Stimulated activated CD4-positive, alpha-beta T cell treated with anti-CD3 and anti-CD28 coated beads, Interleukin-12 subunit alpha, Interleukin-12 subunit beta, amount 100 ng/mL, for 24 hours (primary cell): ENCODE data around the gene PIK3R2.
"Not testable (repeated sequence)": the region's sequence is repeated elsewhere in the genome, so short reads cannot be mapped to it uniquely, and the experiment has no call there.

Experiments used
- DNase-seq, 2 experiments: peaks; one replicate each; pipeline ENCODE4 v3.0.0-alpha.2; 2020; ENCODE audit warnings: low read depth in 2 of 2

The PIK3R2 gene

DNA sequence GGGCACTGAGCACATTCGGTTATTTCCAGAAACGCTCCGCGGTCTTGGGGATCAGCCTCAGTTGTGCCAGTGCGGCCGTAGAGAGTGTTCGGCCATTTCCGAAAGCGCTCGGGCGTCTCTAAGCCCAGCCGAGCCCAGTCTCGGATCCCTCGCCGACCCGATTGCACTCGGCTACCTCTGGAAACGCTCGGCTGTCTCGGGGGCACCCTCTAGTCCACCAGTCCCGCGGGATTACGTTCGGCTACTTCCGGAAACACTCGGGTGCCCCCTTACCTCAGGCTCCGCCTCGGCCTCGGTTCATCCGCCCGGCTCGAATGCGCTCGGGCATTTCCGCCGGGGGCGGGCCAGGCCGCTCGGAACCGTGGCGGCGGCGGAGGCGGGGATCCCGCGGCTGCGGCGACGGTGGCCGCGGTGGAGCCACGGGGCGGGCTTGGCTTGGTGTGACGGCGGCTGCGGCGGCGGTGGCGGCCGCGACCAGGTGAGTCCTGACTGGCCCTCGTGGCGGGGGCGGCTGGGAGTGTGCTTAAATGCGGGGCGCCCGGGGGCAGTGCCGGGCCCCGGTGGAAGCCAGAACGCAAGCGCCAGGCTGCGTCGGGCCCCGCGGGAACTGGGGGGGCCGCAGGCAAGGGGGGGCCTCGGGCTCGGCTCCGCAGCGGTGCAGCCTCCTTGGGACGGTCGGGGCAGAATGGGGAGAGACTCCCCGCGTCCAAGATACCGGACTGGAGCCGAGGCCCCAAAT lies at the start of gene PIK3R2:
Gene PIK3R2, plus strand, starts transcription at position 347 of the 739 bp plus-strand sequence. CDS start 2,717 bp downstream, outside the sequence.
- DNase-seq, result peak; percentile 99 to 100

DNA sequence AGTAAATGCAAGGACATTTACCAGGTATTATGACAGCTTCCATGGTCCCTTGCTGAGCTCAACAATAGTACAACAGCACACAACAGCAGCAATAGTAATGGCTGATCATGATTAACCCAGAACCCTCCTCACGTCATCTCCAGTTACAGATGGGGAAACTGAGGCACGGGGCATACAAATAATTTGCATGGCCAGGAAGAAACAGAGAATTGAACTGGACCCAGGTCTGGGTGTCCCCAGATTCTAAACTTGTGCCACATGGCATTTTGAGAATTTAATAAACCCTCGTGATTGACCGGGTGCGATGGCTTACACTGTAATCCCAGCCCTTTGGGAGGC lies 48.2 kb upstream of the PIK3R2 start:
- no peak for DNase-seq

DNA sequence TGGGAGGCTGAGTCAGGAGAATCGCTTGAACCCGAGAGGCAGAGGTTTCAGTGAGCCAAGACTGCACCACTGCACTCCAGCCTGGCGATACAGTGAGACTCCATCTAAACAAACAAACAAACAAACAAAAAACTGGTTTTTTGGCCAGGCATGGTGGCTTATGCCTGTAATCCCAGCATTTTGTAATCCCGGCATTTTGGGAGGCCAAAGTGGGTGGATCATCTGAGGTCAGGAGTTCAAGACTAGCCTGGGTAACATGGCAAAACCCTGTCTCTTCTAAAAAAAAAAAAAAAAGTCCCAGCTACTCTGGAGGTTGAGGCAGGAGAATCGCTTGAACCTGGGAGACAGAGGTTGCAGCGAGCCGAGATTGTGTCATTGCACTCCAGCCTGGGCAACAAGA lies 47.7 kb upstream of the PIK3R2 start:
- DNase-seq, result not testable (repeated sequence)

DNA sequence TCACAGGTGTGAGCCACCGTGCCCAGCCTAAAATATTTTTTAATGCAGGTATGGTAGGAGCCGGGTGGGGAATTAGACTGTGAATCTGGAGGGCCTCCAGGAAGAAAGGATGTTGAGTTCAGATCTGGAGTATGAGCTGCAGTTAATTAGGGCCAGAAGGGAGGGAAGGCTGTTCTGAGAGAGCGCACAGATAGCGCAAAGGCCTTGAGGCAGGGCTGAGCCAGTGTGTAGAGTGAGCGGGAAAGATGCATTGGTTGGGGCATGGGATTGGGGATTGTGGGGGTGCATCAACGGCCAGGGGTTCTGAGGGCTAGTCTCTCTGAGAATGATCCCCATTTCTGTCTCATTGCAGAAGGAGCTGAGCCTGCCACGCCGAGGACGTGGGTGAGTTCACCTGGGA lies 45.7 kb upstream of the PIK3R2 start:
- DNase-seq, result no peak

DNA sequence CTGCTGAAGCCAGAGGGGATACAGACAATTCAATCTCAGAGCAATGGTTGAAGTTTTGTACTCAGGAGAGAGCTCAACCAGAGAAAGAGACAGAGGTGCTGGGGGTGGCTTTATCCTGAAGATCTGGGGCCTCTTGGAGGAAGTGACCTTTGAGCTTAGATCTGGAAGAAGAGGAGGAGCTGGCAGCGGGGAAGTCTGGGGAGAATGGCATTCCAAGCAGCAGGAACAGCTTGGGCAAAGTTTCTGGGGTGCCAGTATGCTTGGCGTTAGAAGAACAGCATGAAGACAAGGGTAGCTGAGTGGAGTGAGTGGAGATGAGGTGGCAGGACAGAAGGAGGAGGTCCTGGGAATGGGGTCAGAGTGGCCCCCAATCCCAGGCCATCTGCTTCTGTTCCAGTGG lies 44.1 kb upstream of the PIK3R2 start:
- DNase-seq, result no peak

DNA sequence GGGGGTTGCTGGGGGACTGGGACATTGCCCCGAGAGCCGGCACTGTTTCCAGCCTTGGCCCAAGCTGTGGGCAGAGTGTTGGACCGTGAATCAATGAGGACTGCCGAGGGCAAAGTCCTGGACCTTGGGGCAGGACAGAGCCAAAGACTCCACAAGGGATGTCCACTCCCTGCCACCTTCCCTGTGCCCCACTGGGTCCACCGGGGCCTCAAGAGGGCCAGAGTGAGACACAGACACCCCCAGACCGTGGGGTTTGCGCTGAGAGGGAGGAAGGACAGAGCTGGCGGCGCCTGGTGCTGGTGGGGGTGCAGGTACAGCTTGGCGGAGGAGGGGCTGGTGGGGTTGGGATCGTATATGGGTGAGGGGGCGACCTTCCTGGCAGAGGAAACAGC lies 43.6 kb upstream of the PIK3R2 start:
- no peak for DNase-seq

DNA sequence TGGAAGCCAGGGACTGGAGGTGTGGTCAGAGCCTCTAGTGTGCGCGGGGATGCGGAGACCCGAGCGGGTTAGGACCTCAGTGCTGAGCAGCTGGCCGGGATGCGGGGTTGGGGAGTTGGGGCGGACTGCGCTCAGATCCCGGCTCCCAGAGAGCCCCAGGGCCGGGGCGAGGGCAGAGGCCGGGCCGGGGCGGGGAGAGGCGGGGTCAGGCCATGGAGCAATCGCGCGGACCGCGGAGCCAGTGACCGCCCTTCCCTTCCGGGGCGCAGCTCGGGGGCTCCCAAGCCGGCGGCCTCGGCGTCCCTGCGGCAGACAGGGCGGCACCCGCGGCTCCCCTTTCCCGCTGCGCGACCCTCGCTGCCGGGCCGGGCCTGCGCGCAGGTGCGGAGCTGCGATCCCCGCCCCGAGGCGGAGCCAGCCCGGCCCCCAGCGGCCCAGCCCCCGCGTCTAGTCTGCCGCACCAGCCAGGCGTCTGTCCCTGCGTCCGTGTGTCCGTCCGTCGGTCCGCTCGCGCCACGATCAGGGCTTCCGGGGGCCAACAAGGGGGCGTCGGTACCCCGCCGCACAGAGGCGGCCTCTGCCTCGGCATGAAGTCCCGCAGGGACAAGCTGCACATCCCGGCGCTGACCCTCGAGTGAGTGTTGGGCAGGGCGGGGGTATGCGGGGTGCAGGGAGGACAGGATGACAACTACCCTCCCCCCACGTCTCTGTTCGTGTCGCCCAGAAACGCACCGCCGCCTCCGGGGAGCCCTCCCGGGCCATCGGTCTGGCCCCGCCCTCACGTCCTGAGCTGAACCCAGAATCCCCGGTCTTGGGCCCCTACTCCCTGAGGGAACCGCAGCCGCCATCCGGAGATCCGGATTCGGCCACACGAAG lies 43.0 kb upstream of the PIK3R2 start:
- DNase-seq, result peak in 1 of 2 experiments; percentile 48

DNA sequence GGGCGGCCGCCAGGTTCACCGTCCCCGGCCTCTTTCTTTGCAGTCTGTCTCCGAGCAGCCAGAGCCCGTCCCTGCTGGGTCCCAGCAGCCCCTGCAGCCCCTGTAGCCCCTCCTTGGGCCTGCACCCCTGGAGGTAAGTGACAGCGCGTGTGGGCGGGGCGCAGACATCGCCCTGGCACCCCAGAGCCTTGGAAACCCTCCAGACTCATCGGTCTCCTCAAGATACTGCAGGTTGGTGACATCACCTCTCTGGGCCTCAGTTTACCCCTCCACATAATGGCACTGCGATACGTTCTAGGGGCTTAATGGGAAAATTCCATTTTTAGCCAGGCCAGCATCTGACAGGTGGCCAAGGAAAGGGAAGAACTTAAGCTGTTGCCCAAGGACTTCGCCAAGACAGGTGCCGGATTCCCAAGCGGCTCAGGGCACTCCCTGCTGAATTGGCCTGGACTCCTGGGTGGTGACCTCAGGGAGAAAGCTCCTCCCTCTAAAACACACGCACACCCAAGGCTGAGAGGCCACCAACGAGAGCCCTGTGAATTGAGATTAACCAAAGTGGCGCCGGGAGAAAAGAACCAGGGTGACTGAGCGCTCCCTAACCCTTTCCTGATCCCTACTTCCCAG lies 42.2 kb upstream of the PIK3R2 start:
- DNase-seq, result no peak

DNA sequence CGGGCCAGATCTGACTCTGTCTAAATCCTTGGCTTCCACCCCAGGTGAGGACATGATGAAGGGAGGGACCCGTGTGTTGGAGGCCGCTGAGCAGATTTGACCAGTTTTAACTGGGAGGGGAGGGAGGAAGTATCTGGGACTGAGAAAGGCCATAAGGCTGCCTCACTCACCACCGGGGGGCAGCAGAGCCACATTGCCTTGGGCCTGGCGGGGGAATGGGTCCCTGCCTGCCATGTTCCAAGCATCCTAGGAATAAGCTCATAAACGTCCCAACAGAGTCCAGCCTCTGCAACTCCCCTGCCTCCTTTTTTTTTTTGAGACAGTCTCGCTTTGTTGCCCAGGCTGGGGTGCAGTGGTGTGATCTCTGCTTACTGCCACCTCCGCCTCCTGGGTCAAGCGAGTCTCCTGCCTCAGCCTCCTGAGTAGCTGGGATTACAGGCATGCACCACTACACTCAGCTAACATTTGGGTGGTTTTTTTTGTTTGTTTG lies 39.9 kb upstream of the PIK3R2 start:
- DNase-seq, result peak; percentile 49 to 83

DNA sequence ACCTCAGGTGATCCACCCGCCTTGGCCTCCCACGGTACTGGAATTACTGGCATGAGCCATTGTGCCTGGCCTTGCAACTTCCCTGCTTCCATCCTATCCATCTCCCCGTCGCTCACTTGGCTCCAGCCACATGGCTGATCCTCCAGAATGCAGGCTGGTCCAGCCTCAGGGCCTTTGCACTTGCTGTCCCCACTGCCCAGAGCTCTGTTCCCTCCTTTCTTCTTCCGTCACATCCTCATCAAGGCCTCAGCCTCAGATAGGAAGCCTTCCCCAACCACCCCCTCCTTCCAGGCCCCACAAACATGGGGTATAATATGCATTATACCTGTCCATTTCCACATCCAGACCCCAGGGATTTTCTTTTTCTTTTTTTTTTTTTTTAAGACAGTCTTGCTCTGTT lies 39.1 kb upstream of the PIK3R2 start:
- no peak for DNase-seq

DNA sequence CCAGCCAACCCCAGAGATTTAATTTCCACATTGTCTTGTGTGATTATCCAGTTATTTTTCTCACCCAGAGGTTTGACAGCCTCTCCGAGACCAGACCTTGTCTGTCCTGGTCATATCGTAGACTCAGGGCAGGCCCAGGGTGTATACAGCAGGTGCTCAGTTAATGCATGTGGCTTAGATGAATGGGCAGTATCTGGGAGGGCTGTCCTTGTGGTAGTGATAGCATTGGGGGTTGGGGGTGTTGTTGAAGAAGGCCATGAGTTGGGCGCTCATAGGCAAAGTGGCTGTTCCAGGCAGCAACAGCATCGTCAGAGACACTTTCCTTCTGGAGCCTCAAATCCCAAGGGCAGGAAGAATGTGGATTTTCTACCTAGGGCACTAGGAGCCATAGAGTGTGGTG lies 38.5 kb upstream of the PIK3R2 start:
- DNase-seq, result no peak

DNA sequence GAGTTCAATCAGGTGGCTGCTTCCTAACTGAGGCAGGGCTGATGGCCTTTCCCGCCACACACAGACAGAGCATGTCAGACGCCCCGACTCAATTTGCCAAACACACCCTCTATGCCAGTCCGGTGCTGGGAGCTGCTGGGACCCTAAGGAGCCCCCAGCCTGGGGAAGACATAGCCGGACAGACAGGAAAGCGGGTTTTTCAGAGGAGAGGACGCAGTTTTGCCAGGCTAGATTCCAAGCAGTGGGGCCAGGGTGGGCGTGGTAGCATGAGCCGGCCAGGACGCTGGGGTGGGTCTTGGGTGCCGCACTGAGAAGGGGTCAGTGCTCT lies 35.6 kb upstream of the PIK3R2 start:
- DNase-seq, result no peak

DNA sequence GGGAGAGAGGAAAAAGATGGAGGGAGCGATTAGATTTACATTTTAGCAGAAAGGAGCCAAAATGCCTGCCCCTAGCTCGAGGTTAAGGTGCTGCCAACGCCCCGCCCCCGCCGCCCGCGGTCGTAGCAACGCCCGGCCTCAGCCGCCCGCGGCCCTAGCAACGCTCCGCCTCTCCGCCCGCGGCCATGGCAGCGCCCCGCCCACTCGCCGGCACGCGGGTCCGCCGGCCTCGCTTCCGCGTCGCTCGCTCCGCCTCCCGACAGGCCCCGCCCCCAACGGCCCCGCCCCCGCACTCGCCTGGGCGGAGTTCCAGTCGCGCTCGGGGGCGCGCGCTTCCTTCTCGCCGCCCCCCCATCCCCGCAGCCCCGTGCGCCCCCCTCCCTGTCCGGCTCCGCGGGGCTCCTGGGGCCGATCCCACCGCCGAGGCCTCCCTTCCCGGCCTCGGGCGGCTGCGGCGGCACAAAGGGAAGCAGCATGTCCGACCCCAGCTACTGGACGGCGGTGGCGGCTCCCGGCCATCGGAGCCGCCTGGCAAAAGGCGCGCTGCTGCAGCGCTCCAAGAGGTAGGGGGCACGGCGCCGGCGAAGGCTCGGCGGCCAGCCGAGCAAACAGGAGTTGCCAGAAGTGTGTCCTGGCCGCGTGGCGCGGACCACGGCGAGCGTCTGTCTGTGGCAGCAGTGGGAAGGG lies 35.1 kb upstream of the PIK3R2 start:
- DNase-seq, result peak; percentile 85 to 92

DNA sequence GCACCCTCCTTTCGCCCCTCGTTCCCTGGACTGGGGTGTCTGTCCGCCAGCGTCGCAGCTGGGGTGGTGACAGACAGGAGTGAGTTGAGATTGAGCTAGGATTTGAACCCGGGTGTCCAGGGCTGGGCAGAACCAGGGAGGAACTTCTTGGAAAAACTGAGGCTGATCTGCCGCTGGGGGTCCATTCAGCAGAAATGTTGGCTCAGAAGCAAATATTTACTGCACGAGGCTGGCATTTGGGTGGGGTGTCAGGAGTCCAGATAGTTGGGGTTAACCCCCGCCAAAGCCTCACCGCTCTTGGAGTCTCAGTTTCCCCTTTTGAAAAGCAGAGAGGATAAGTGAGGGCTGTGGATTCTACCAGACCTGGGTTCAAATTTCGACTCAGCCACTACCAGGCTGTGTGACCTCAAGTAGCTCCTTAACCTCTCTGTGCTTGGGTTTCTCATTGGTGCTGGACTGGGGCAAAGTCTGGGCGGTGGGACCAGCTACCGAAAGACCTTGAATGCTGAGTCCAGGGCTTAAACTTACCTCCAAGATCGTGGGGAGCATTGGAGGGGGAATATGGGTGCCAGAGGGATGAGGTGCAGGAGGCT lies 34.4 kb upstream of the PIK3R2 start:
- DNase-seq, result no peak

DNA sequence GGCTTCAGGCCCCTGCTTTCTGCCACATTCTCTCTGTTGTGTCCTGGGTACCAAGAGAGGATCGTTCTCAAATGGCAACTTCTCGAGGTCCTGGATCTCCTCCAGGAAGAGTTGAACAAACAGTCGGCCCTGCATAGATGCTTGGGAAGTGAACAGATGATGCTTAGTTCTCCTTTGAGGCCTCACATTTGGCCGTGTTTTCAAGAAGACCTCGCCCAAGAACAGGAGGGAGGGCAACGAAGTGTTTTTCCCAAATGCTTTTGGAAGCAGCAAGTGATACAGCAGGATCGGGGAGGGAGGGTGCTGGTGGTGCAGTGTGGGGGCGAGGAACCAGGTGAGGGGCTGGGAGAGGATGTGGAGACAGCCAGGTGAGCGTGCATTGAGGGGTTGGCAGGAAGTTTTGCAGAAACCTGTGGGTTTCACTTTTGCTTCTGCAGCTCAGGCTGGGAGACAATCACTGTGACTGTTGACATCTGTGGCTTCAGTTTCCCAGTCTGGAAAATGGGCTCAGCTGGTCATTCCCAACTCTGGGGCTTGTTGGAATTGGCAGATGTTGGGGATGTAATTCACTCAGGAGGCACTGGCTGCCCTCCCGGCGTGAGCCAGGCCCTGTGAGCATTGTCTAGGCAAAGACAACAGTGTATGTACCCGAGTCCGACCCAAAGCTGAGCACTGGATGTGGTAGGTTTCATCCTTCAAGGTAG lies 33.8 kb upstream of the PIK3R2 start:
- peak in 1 of 2 experiments; percentile 18 for DNase-seq

DNA sequence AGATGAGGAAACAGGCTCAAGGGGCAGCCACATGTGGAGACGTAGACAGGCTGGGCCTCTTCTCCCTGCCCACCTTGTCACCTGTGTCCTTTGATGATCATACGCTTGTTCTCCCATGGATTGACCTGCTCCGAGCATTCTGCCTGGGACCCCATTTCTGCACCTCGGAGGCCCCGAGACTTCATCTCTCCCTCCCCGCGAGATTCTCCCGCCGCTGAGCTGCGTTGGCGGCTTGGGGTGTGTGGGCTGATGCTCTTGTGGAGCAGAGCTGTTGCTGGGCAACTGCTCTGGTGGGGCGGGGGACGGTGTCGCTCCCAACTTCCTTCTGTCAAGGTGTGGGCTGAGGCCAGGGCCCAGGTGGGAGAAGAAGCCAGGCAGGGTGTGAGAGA lies 33.3 kb upstream of the PIK3R2 start:
- peak in 1 of 2 experiments; percentile 32 for DNase-seq

DNA sequence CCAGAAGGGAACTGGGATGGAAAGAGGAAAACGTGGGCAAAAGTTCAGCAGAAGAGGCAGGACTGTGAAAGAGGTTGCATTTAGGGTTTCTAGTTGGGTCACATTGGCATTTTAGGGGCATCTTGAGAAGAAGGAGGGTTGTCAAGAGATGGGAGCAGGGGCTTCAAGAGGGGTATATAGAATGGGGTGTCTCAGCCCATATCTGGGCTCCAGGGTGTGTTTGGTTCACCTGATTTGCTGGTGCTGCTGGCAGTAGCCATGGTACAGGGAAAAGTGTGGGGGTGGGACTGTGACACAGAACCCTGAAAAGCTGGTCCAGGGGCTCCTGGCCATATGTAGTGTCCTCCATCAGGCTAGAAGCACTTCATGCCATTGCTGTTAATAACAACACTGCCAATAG lies 32.8 kb upstream of the PIK3R2 start:
- DNase-seq, result no peak

DNA sequence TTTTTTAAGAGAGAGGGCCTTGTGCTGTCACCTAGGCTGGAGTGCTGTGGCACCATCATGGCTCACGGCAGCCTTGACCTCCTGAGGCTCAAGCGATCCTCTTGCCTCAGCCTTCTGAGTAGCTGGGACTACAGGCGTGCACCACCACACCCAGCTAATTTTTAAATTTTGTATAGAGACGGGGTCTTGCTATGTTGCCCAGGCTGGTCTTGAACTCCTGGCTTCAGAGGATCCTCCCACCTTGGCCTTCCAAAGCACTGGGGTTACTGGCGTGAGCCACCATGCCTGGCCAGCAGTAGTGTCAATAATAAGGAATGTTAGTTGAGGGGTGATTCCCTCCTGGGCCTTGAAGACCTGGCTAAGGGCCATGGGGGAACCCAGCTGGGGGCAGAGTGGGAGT lies 31.8 kb upstream of the PIK3R2 start:
- no peak for DNase-seq

DNA sequence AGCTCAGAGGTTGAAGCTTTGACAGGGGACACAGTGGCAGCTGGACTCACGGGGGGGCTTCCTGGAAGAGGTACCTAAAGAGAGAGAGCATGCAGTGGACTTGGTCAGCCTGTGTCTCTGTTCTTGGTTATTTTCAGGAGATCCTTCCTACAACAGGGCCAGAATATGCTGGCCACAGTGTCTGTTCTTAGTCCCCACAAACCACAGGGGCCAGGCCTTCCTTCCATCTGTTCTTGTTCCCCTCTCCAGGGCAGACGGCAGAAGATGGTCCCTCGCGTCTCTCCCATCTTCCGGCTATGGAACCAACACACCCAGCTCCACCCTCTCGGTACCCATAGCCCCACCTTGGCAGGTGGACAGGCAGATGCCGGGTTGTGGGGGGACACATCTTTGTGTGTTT lies 30.5 kb upstream of the PIK3R2 start:
- no peak for DNase-seq

DNA sequence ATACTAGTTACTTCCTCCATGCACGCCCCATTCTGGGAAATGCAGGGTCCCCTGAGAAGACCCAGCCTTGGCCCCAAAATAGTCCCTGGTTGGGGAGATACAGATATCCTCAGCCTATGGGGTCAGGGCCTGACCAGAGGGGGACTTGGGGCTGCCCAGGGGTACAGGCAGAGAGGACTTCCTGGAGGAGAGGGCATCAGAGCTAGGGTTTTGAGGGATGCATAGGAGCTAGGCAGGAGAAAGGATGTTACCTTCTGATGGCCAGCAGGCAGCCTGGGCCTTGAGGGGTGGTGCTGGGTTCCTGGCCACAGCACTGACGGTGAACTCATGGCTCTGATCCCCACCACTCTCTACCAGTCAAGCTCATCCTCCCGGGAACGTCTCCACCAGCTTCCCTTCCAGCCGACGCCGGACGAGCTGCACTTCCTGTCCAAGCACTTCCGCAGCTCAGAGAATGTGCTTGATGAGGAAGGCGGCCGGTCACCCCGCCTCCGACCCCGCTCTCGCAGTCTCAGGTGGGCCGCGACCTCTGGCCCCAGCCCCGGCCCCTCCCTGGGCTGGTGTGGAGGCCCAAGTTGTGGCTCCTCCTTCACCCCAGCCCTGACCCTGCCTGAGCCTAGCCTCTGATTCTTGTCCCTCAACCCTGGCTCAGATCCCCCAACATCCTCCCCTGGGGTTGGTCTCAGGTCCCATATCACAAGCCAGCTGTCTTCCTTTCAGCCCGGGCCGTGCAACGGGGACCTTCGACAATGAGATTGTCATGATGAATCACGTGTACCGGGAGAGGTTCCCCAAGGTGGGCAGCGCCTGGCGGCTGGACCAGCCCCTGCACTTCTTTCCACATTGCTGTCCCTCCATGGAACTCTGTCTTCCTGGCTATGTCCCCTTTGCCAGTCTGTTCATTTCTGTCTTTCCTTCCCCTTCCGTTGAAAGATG lies 29.8 kb upstream of the PIK3R2 start:
- no peak for DNase-seq
